AG09319 (cell line): ENCODE results near the gene ALOXE3.
A peak's percentile ranks its signal among the peaks of the same experiment; 100 is the strongest.

ENCODE experiments used
- DNase-seq: peaks from one replicate; pipeline ENCODE4 v3.0.0-alpha.2; 2010; ENCODE audit warnings: low read depth; ENCODE audit errors: extremely low read depth
- CTCF ChIP-seq: IDR thresholded peaks from 2 replicates; pipeline ENCODE4 v1.5.1; 2011; ENCODE audit warnings: low read depth, mild to moderate bottlenecking, inconsistent platforms, low read length, moderate library complexity

Gene ALOXE3

GRCh38 chr17:8140065-8141029 lies 22.0 kb upstream of the ALOXE3 start:
- TF ChIP-seq CTCF, result no peak
- no peak for DNase-seq

- peak; percentile 96 for DNase-seq
- peak; percentile 82 for TF ChIP-seq CTCF
Measured at GRCh38 chr17:8138672-8139371, 20.5 kb upstream of the ALOXE3 start.

- TF ChIP-seq CTCF, result no peak
- DNase-seq, result no peak
Measured at GRCh38 chr17:8138374-8138671, 20.0 kb upstream of the ALOXE3 start.

GRCh38 chr17:8137645-8138373 lies 19.5 kb upstream of the ALOXE3 start:
- no peak for DNase-seq
- no peak for TF ChIP-seq CTCF

GRCh38 chr17:8133941-8134340 lies 15.6 kb upstream of the ALOXE3 start:
- no peak for DNase-seq
- TF ChIP-seq CTCF, result no peak

GRCh38 chr17:8133399-8133798 lies 15.1 kb upstream of the ALOXE3 start:
- DNase-seq, result no peak
- TF ChIP-seq CTCF, result no peak
